Lung (tissue), 12 donors: ENCODE data around the gene TAF1D. TPM values are rescaled to one million over a fixed set of nuclear protein-coding genes. Genes with fewer than 3 reads are reported as not detected.

Source experiments
- ATAC-seq: fragments of 200-7000 bp; cut with Tn5 transposase; one replicate; pipeline ENCODE4 v1.9.1; 2020; ENCODE audit warnings: moderate number of reproducible peaks; ENCODE audit not compliant: insufficient read depth, low FRiP score
- DNase-seq, 3 donors: peaks; one replicate each; pipeline ENCODE4 v3.0.0-alpha.2; 2013 to 2017
- H3K27ac ChIP-seq, 2 donors: one replicate each; pipeline ENCODE4 v1.5.1; 2013; ENCODE audit warnings: mild to moderate bottlenecking in 2 of 2, moderate library complexity in 2 of 2, control low read depth in 1 of 2, inconsistent platforms in 1 of 2, low read depth in 1 of 2, low read length in 1 of 2
- H3K27me3 ChIP-seq, 3 donors: one replicate each; pipeline ENCODE4 v1.5.1; 2013; ENCODE audit warnings: low read length in 2 of 3; ENCODE audit not compliant: control insufficient read depth in 3 of 3, insufficient read depth in 3 of 3
- H3K36me3 ChIP-seq, 4 donors: one replicate each; pipeline ENCODE4 v1.5.1; 2013; ENCODE audit warnings: low read length in 4 of 4, mild to moderate bottlenecking in 1 of 4, moderate library complexity in 1 of 4; ENCODE audit not compliant: control insufficient read depth in 4 of 4, insufficient read depth in 4 of 4
- H3K4me1 ChIP-seq, 5 donors: one replicate each; pipeline ENCODE4 v1.5.1; 2013; ENCODE audit warnings: low read length in 5 of 5, mild to moderate bottlenecking in 2 of 5, moderate library complexity in 1 of 5; ENCODE audit not compliant: control insufficient read depth in 5 of 5, insufficient read depth in 5 of 5
- H3K4me3 ChIP-seq: one replicate; pipeline ENCODE4 v1.5.1; 2013; ENCODE audit warnings: mild to moderate bottlenecking, control low read depth, moderate library complexity
- H3K9ac ChIP-seq, 2 donors: one replicate each; pipeline ENCODE4 v1.5.1; 2013; ENCODE audit warnings: low read length in 2 of 2, control low read depth in 1 of 2; ENCODE audit not compliant: insufficient read depth in 1 of 2
- H3K9me3 ChIP-seq, 4 donors: one replicate each; pipeline ENCODE4 v1.5.1; 2013; ENCODE audit warnings: low read length in 3 of 4, mild to moderate bottlenecking in 1 of 4, moderate library complexity in 1 of 4; ENCODE audit not compliant: control insufficient read depth in 4 of 4, insufficient read depth in 3 of 4
- CTCF ChIP-seq: IDR thresholded peaks from 2 replicates; pipeline ENCODE4 v1.5.1; 2012; ENCODE audit warnings: mild to moderate bottlenecking; ENCODE audit errors: control extremely low read depth, extremely low read depth
- WGBS, 2 donors: extraction: QIAGEN DNeasy Blood & Tissue Kit; methylation state at CpG; one replicate each; pipeline ENCODE4 v1.1.7; 2013; 5-methylcytosine and 5-hydroxymethylcytosine counted together
- polyA plus RNA-seq, 2 donors: library from polyadenylated mRNA; stranded (reverse); fragments of 200-250 nt; gene quantifications; one replicate each; pipeline ENCODE4 v1.2.1, GENCODE V29; 2013
- total RNA-seq, 2 donors: library from RNA; depleted of rRNA in 1 of 2; stranded (reverse); fragments of >200 nt in 1 of 2; gene quantifications; one replicate each; pipeline ENCODE4 v1.2.1, GENCODE V29; 2014 to 2021
- donor health status: control.
- donor health status: control.
- donor health status: Bipolar disorder and iron deficiency.
- donor health status: healthy.
- donor health status: DM: yes; HTN: yes; CAD: no.

Gene TAF1D
- total and polyA plus RNA-seq, 4 donors = 58.1 to 315 (median 148) TPM

- H3K4me3 ChIP-seq = no peak overlapping the region
- DNase-seq (no peak), ATAC-seq (no peak)
- H3K4me1 ChIP-seq = no peaks in the 10 kb centered on the region
- no peak for TF ChIP-seq CTCF
- H3K27ac ChIP-seq = no peak overlapping the region
- no peaks in the 10 kb centered on the region for H3K27me3 ChIP-seq
- H3K9ac ChIP-seq = no peak overlapping the region
- H3K36me3 ChIP-seq = peaks cover 18 to 35% (median 27%) of the 10 kb centered on the region in 4 donors
- H3K9me3 ChIP-seq = peaks cover 0 to 2% (median 0%) of the 10 kb centered on the region in 4 donors
- WGBS, 2 donors = 98% methylated on average over 38 of the region's 38 CpGs
Observed at GRCh38 chr11:93757924-93758865, 16.9 kb upstream of the TAF1D start.

- no peak overlapping the region for H3K27ac ChIP-seq
- H3K27me3 ChIP-seq = no peaks in the 10 kb centered on the region
- no peak for TF ChIP-seq CTCF
- ATAC-seq (no peak), DNase-seq (no peak)
- H3K4me1 ChIP-seq = no peaks in the 10 kb centered on the region
- 87 to 95% methylated on average over 3 of the region's 3 CpGs for WGBS, 2 donors
- no peak overlapping the region for H3K4me3 ChIP-seq
- H3K36me3 ChIP-seq = peaks cover 18 to 29% (median 25%) of the 10 kb centered on the region in 4 donors
- H3K9me3 ChIP-seq = peaks cover 0 to 2% (median 0%) of the 10 kb centered on the region in 4 donors
- no peak overlapping the region for H3K9ac ChIP-seq
Observed at GRCh38 chr11:93757301-93757700, 16.0 kb upstream of the TAF1D start.

- Histone ChIP-seq H3K4me3 (no peak overlapping the region), H3K27me3 (no peaks in the 10 kb centered on the region), H3K27ac (no peak overlapping the region), H3K36me3 (peaks cover 18 to 30% (median 25%) of the 10 kb centered on the region in 4 donors), H3K4me1 (no peaks in the 10 kb centered on the region), H3K9ac (no peak overlapping the region), H3K9me3 (peaks cover 0 to 2% (median 0%) of the 10 kb centered on the region in 4 donors)
- no peak for TF ChIP-seq CTCF
- DNase-seq = no peak
- 77 to 84% methylated on average over 3 of the region's 3 CpGs for WGBS, 2 donors
- no peak for ATAC-seq
Observed at GRCh38 chr11:93756748-93757147, 15.5 kb upstream of the TAF1D start.
